GM08714 (cell line): Measurements from ENCODE around the gene SCGN.

Experiments used
- H3K4me3 ChIP-seq: fragments of 200-500 bp; sonication (Bioruptor generic); 2 replicates; pipeline ENCODE4 v1.5.1; 2014; ENCODE audit warnings: mild to moderate bottlenecking, low read length, inconsistent platforms
- ZNF274 ChIP-seq: IDR thresholded peaks from 2 replicates; pipeline ENCODE4 v1.6.1; 2012; ENCODE audit warnings: mild to moderate bottlenecking, low read depth, low read length

SCGN gene

DNA sequence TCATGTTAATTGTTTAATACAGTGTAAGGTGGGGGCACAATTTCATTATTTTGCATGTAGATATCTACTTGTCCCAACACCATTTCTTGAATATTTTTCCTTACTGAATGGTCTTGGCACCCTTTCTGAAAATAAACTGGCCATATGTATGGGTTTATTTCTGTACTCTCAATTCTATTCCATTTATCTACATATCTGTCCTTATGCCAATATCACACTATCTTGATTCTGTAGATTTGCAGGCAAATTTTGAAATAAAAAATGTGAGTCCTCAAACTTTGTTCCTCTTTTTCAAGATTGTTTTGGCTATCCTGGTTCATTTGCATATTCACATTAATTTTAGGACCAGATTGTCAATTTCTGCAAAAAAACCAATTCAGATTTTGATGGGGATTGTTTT lies 34.8 kb downstream of the SCGN start:
- no peak for TF ChIP-seq ZNF274

GRCh38 chr6:25689966-25690365 lies 38.0 kb downstream of the SCGN start:
- no peak for TF ChIP-seq ZNF274
- no peak overlapping the region for H3K4me3 ChIP-seq

More for the DNA sequence above, 34.8 kb downstream of the SCGN start:
- H3K4me3 ChIP-seq = no peak overlapping the region

DNA sequence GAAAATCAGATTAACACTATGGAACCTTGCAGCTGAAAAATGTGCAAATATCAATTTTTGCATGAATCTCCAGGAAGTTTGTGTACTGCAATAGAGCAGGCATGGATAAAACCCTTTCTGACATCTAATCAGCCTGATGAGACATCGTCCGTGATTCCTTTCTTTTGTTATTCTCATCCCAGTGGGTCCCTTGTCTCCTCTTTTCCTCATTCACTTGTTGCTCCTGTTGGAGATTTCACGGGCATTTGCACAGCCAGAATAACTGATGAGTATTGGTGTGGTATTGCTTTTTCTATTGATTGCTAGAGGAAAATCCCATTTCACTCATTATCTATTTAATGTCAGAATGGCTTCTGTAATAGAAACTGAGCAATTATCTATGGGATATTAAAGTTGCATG lies 39.9 kb downstream of the SCGN start:
- TF ChIP-seq ZNF274 = no peak
- no peak overlapping the region for H3K4me3 ChIP-seq

DNA sequence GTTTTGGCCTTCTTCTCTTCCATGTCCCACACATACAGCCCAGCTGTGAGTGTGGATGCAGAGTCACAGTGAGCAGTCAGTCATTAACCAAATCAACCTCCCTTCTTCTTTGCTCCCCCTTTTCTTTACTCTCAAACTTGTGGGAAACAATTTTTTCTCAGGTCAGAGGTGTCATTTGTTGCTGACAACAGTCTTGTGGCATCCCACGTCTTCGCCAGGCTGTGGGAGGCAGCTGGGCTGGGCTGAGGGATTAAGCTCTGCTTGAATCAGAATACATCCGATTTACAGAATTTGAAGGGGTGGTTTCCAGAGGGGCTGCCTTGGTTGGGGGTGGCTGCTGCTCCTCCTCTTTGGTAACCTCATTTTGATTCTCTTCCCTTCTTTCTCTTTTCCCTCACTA lies 40.5 kb downstream of the SCGN start:
- H3K4me3 ChIP-seq = no peak overlapping the region
- TF ChIP-seq ZNF274 = no peak

- TF ChIP-seq ZNF274 = no peak
- H3K4me3 ChIP-seq = no peak overlapping the region
These were observed 42.4 kb downstream of the SCGN start for GRCh38 chr6:25694366-25694765.

GRCh38 chr6:25695671-25696070 lies 43.7 kb downstream of the SCGN start:
- TF ChIP-seq ZNF274 = no peak

GRCh38 chr6:25697537-25698340 lies 45.7 kb downstream of the SCGN start:
- no peak for TF ChIP-seq ZNF274
- no peak overlapping the region for H3K4me3 ChIP-seq

More at GRCh38 chr6:25695671-25696070, 43.7 kb downstream of the SCGN start:
- H3K4me3 ChIP-seq = no peak overlapping the region

GRCh38 chr6:25698631-25699030 lies 46.6 kb downstream of the SCGN start:
- no peak overlapping the region for H3K4me3 ChIP-seq
- TF ChIP-seq ZNF274 = no peak

DNA sequence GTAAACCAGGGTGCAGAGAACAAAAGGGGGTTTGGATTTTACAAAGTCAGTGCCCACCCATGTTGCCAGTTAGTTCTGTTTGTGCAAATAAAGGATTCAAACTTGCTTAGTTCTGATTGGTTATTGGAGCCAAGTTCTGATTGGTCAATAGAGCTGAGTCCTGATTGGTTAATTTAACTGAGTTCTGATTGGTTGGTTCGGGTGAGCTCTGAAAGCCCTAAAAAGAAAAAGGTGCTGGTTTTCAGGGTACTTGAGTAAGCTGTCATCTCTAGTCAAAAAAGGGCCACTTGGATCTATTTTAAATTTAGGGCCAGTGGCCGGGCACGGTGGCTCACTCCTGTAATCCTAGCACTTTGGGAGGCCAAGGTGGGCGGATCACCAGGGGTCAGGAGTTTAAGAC lies 47.6 kb downstream of the SCGN start:
- TF ChIP-seq ZNF274 = no peak
- no peak overlapping the region for H3K4me3 ChIP-seq

GRCh38 chr6:25700761-25701160 lies 48.7 kb downstream of the SCGN start:
- TF ChIP-seq ZNF274 = no peak
- H3K4me3 ChIP-seq = no peak overlapping the region

- TF ChIP-seq ZNF274 = no peak
- H3K4me3 ChIP-seq = no peak overlapping the region
These were observed 49.8 kb downstream of the SCGN start for GRCh38 chr6:25701807-25702206.

DNA sequence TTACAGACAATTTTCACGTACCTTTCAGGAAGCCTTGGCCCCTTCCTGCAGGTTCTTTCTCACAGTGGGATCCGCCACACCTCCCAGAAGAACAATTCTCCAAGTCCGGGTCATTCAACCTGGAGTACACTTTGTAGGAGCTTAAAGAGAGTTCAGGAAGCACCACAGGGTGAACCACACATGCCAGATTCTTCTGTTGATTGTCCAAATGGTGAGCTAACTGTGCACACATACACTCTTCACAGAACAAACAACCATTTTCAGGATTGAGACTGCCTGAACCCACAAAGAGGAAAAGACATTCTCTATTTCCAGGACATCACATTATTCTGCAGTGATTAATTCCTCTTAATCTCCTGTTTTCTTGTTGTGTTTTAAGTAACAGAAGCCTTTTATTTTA lies 51.0 kb downstream of the SCGN start:
- TF ChIP-seq ZNF274 = no peak

DNA sequence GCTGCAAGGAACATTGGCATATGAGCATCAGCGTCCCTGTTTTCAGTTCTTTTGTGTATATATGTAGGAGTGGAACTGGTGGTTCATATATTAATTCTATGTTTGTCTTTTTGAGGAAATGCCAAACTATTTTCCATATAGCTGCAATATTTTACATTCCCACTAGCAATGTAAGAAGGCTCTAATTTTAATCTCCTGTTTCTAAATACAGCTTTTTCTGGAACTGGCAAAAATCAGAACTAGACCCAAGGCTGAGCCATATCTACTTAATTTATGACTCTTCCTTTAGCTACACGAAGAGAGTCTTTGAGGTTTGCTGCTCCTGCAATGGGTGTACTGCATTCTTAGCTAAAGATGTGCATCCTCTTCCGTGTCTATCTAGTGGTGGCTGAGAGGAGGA lies 52.0 kb downstream of the SCGN start:
- no peak overlapping the region for H3K4me3 ChIP-seq
- no peak for TF ChIP-seq ZNF274

More for the DNA sequence above, 51.0 kb downstream of the SCGN start:
- no peak overlapping the region for H3K4me3 ChIP-seq

DNA sequence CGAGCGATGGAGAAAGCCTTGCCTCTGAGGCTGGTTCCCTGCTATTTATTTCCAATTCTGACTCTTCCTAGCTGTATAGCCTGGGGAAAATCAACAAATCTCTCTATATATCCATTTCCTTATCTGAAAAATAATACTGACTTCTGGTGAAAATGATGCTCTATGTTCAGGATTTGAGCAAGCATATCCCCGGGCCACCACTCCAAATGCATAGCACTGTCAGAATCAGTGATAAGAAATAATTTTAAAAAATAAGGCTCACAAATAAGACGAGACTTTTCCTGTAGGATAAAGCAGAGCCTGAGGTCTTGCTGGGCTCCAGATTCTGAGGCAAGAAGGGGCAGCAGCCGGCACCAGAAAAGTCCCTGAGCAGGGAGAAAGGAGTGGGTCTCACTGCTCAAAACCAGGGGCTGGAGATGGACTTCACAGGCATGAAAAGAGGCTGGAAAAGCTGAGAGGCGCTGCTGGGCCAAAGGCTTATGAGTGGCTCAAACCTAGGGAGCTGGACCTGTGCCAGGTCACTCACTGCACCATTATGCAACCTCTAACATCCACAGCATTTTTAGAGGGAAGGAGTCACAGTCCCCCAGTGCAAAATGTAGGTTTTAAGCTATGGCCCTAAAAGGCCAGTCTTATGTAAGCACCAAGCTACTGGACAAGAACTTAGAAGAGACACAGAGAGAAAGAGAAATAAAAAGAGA lies 54.4 kb downstream of the SCGN start:
- no peak for TF ChIP-seq ZNF274
- H3K4me3 ChIP-seq = no peak overlapping the region

DNA sequence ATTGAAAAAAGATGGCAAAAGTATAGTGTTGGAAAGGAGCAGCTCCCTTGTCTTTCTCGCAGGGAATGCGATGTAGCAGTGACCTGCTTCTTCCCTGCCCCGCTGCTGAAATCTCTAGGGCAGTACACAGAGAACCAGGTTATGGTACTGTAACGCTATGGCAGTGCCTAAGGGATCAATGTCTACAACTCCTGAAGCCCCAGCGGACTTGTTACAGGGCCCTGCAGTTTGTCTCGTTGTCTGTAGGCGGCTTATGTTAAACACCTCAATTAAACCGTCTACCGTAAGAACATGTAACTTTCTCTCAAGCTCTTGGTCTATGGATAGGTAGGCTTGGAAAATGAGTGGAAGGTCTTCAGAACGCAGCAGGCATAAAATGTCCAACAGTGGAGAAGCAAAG lies 57.7 kb downstream of the SCGN start:
- no peak overlapping the region for H3K4me3 ChIP-seq
- TF ChIP-seq ZNF274 = no peak

GRCh38 chr6:25710287-25710686 lies 58.3 kb downstream of the SCGN start:
- H3K4me3 ChIP-seq = no peak overlapping the region
- TF ChIP-seq ZNF274 = no peak
